Psoas muscle (tissue), 8 donors: ENCODE data around the gene BSN. TPM values are rescaled to one million over a fixed set of nuclear protein-coding genes. Genes with fewer than 3 reads are reported as not detected.

ENCODE experiments used
- ATAC-seq, 4 donors: fragments of 200-7000 bp; cut with Tn5 transposase; one replicate each; pipeline ENCODE4 v1.9.1; 2020; ENCODE audit warnings: moderate library complexity in 3 of 4, mild to moderate bottlenecking in 2 of 4
- DNase-seq, 2 donors: peaks; one replicate each; pipeline ENCODE4 v3.0.0-alpha.2; 2020
- H3K27ac ChIP-seq: fragments of 200-600 bp; one replicate; pipeline ENCODE4 v1.8.0; 2022
- H3K27me3 ChIP-seq, 3 donors: fragments of 200-600 bp in 1 of 3; one replicate each; pipeline versions ENCODE4 v1.6.1 to v1.8.0; 2013 to 2022; ENCODE audit warnings: low read length in 2 of 3, mild to moderate bottlenecking in 2 of 3, moderate library complexity in 1 of 3; ENCODE audit not compliant: insufficient read depth in 3 of 3
- H3K36me3 ChIP-seq, 2 donors: fragments of 200-600 bp in 1 of 2; one replicate each; pipeline versions ENCODE4 v1.6.1 to v1.8.0; 2013 to 2022; ENCODE audit warnings: low read depth in 1 of 2, mild to moderate bottlenecking in 1 of 2, moderate library complexity in 1 of 2; ENCODE audit not compliant: insufficient read depth in 1 of 2
- H3K4me1 ChIP-seq: fragments of 200-600 bp; one replicate; pipeline ENCODE4 v1.8.0; 2022
- H3K4me3 ChIP-seq: fragments of 200-600 bp; one replicate; pipeline ENCODE4 v1.8.0; 2022; ENCODE audit warnings: mild to moderate bottlenecking
- H3K9me3 ChIP-seq: fragments of 200-600 bp; one replicate; pipeline ENCODE4 v1.8.0; 2022
- CTCF ChIP-seq: fragments of 200-600 bp; IDR thresholded peaks from one replicate; pipeline ENCODE4 v1.8.0; 2022; ENCODE audit warnings: antibody characterized with exemption
- WGBS, 3 donors: extraction: QIAGEN DNeasy Blood & Tissue Kit; methylation state at CpG; one replicate each; pipeline versions ENCODE4 v1.1.6 to v1.1.7; 2013; 5-methylcytosine and 5-hydroxymethylcytosine counted together
- intact Hi-C, 2 donors: fragments of 100-400 bp; cut with DNase I; formaldehyde crosslinking; loops; one replicate each; pipeline versions ENCODE4 v1.11.0 to v1.14.2; 2022
- long read RNA-seq, 2 donors: library from polyadenylated mRNA; unstranded; transcript quantifications; one replicate each; pipeline ENCODE4 v2.0.0, GENCODE V29; 2021
- polyA plus RNA-seq, 3 donors: library from polyadenylated mRNA; stranded (reverse); fragments of 200-250 nt; gene quantifications; one replicate each; pipeline ENCODE4 v1.2.3, GENCODE V29; 2013
- total RNA-seq, 4 donors: library from RNA; stranded (reverse); fragmentation: NEBNext Ultra II Directional in 2 of 4; extraction: Animal tissue kit (Norgen Biotek cat#: 25700) in 2 of 4; gene quantifications; one replicate each; pipeline versions ENCODE4 v1.2.1 to v1.2.4, GENCODE V29; 2021 to 2023
- donor health status: healthy with polysubstance abuse.
- donor health status: DM: no; HTN: no; CAD: no; lungs with moderate emphysema.
- donor health status: Bipolar disorder and iron deficiency.
- donor health status: healthy.
- donor health status: DM: yes; HTN: yes; CAD: no.
- donor health status: DM: no; HTN: no; CAD: no.
- donor health status: DM: no; HTN: no; CAD: no.
- donor health status: DM: yes; HTN: yes; CAD: no.

BSN gene
- total RNA-seq, result under 1 TPM; 0.22 to 0.95 (median 0.47) TPM
- polyA plus RNA-seq, result under 1 TPM; 0.08 to 0.20 (median 0.10) TPM
- long read RNA-seq, donor 1, result 0 reads
- long read RNA-seq, donor 2, partial matches to known transcripts, result 0 of 1 reads
- long read RNA-seq, donor 2, other reads (novel, unspliced or antisense), result 1 of 1 reads

- H3K27ac ChIP-seq, result peak within 1 kb of the TSS; percentile 78
- TF ChIP-seq CTCF, result no peak
- H3K9me3 ChIP-seq, result no peaks in the 10 kb centered on the region
- DNase-seq (peak; percentile 92 to 97), ATAC-seq (peak; percentile 97 to 99 (median 98))
- peak within 1 kb of the TSS; percentile 94 for H3K4me3 ChIP-seq
- H3K36me3 ChIP-seq, result no peaks in the 10 kb centered on the region
- H3K27me3 ChIP-seq, result no peaks in the 10 kb centered on the region
- WGBS, 3 donors, result 2 to 6% (median 6%) methylated on average over 34 to 76 of the region's 76 CpGs
- intact Hi-C loops, result no loop called here
- peaks cover 10% of the 10 kb centered on the region for H3K4me1 ChIP-seq
Measured at GRCh38 chr3:49553692-49554632, at the start of gene BSN. Gene BSN (plus strand): TSS chr3:49554477. CDS start chr3:49554603, 126 bp downstream.

- no peak for TF ChIP-seq CTCF
- H3K36me3 ChIP-seq, result peaks cover 0 to 18% of the 10 kb centered on the region in 2 donors
- peak overlapping the region; percentile 60 for H3K27ac ChIP-seq
- WGBS, 3 donors, result 55 to 84% (median 71%) methylated on average over 3 of the region's 3 CpGs
- ATAC-seq (no peak), DNase-seq (no peak)
- intact Hi-C loops, result no loop called here
- H3K9me3 ChIP-seq, result no peaks in the 10 kb centered on the region
- peaks cover 26% of the 10 kb centered on the region for H3K4me1 ChIP-seq
- H3K27me3 ChIP-seq, result no peaks in the 10 kb centered on the region
- no peak overlapping the region for H3K4me3 ChIP-seq
Measured at GRCh38 chr3:49506906-49507305, 47.4 kb upstream of the BSN start.

GRCh38 chr3:49509028-49509561, 45.2 kb upstream of the BSN start:
- DNase-seq (no peak), ATAC-seq (peak in 3 of 4 donors; percentile 50 to 56 (median 51))
- 11 to 15% (median 15%) methylated on average over 2 of the region's 2 CpGs for WGBS, 3 donors
- peak overlapping the region; percentile 44 for H3K27ac ChIP-seq
- H3K27me3 ChIP-seq, result no peaks in the 10 kb centered on the region
- H3K36me3 ChIP-seq, result peaks cover 0 to 40% of the 10 kb centered on the region in 2 donors
- peaks cover 24% of the 10 kb centered on the region for H3K4me1 ChIP-seq
- intact Hi-C loops, result no loop called here
- no peak for TF ChIP-seq CTCF
- no peaks in the 10 kb centered on the region for H3K9me3 ChIP-seq
- H3K4me3 ChIP-seq, result no peak overlapping the region

- no peak for DNase-seq
Measured at GRCh38 chr3:49511639-49512038, 42.6 kb upstream of the BSN start.

More at GRCh38 chr3:49511639-49512038, 42.6 kb upstream of the BSN start:
- no peaks in the 10 kb centered on the region for H3K9me3 ChIP-seq
- peaks cover 0 to 49% of the 10 kb centered on the region in 2 donors for H3K36me3 ChIP-seq
- no peak overlapping the region for H3K27ac ChIP-seq
- no peak for ATAC-seq
- H3K4me3 ChIP-seq, result no peak overlapping the region
- peaks cover 27% of the 10 kb centered on the region for H3K4me1 ChIP-seq
- no peaks in the 10 kb centered on the region for H3K27me3 ChIP-seq
- TF ChIP-seq CTCF, result no peak
- WGBS, 3 donors, result 50 to 63% (median 52%) methylated on average over 2 of the region's 2 CpGs
- intact Hi-C loops, result no loop called here
